Natural killer cell treated with Interleukin-12 subunit alpha and Interleukin-12 subunit beta and Interleukin-15 and Interleukin-18, amount 100 ng/mL, for 72 hours (primary cell): ENCODE results near the gene CBX6. TPM values are rescaled to one million over a fixed set of nuclear protein-coding genes. Genes with fewer than 3 reads are reported as not detected.
"Not testable (repeated sequence)": the region's sequence is repeated elsewhere in the genome, so short reads cannot be mapped to it uniquely, and the experiment has no call there.

Source experiments
- ATAC-seq, 2 donors: fragments of 150-1000 bp; cut with Tn5 transposase in 1 of 2; sonication (Bioruptor Pico), chemical (Tn5 transposase) in 1 of 2; 2 replicates each; pipeline ENCODE4 v1.10.0; 2021
- DNase-seq: peaks from one replicate; pipeline ENCODE4 v3.0.0; 2022; ENCODE audit warnings: low spot score
- H3K27ac Mint-ChIP-seq, 2 donors: 1 replicate in 1 of 2; 2 replicates in 1 of 2; pipeline ENCODE4 v1.8.0; 2022; ENCODE audit warnings: mixed read lengths in 2 of 2, mild to moderate bottlenecking in 1 of 2, moderate library complexity in 1 of 2
- H3K27me3 Mint-ChIP-seq, 2 donors: 1 replicate in 1 of 2; 2 replicates in 1 of 2; pipeline ENCODE4 v1.8.0; 2022; ENCODE audit warnings: mixed read lengths in 2 of 2
- H3K36me3 Mint-ChIP-seq: one replicate; pipeline ENCODE4 v1.8.0; 2022; ENCODE audit warnings: mixed read lengths
- H3K4me1 Mint-ChIP-seq, 2 donors: 1 replicate in 1 of 2; 2 replicates in 1 of 2; pipeline ENCODE4 v1.8.0; 2022; ENCODE audit warnings: low read depth in 2 of 2, mixed read lengths in 2 of 2, mild to moderate bottlenecking in 1 of 2
- H3K4me3 Mint-ChIP-seq: one replicate; pipeline ENCODE4 v1.8.0; 2022; ENCODE audit warnings: mixed read lengths
- H3K9me3 Mint-ChIP-seq: 2 replicates; pipeline ENCODE4 v1.8.0; 2022; ENCODE audit warnings: mixed read lengths
- total RNA-seq, 2 donors: library from RNA; stranded (reverse); gene quantifications; one replicate each; pipeline ENCODE4 v1.2.3, GENCODE V29; 2022

CBX6 gene
- total RNA-seq, 2 donors from 2014 or later: 95.2 to 137 TPM

DNA sequence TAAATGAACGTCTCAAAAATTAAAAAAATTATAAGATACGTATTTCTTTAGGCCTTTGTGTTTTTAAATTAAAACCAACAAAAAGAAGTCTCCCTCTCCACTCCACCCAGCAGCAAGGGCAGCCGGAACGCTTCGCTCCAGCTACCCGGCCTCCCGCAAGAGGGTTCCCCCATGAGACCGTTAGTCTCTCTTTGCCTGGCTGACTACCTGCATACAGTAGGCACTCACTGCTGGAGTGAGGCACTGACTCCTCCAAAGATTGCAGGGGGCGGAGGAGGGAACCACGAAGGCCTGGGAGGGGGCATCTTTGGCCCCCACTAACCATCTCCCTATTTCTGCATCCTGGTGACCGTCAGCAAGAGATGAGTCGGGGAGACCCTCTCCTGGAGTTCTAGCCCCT is 10.1 kb downstream of the CBX6 start:
- no peak for ATAC-seq
- Mint-ChIP-seq H3K4me1 (peaks cover 5 to 7% of the 10 kb centered on the region in 2 donors), H3K4me3 (no peak overlapping the region), H3K36me3 (no peaks in the 10 kb centered on the region), H3K9me3 (no peaks in the 10 kb centered on the region), H3K27me3 (no peaks in the 10 kb centered on the region), H3K27ac (no peak overlapping the region)
- peak; percentile 3 for DNase-seq

DNA sequence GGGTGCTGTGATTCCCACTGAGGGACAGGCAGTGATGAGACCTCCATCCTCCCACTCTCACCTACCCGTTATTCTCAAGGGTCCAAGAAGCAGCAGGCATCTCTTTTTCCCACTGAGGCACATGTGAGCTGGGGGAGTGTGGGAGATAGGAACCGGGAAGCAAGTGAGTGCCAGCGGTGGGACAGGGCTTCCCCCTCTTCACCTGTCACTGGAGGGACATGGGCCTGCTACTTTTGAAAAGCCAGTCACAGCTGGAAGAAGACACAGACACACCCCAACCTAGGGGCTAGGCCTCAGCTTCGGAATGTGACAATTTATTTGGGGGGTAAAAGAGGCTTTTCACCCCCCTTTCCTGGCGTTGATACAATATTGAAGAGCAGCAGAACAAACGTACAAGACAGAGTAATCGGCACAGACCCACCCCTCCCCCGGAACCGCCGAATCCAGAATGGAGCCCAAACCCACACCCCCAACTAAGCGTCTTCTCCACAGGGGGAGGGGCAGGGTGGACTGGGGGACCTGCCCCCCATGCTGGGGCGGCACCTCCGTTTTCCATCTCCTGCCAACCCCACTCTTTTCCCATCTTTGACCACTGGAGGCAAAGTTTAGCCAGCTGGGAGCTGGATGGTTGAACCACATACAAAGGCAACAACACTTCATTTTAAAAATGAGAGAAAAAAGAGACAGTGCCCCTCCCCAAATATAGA is 10.7 kb downstream of the CBX6 start:
- Mint-ChIP-seq H3K27ac (no peak overlapping the region), H3K9me3 (no peaks in the 10 kb centered on the region), H3K27me3 (no peaks in the 10 kb centered on the region), H3K4me1 (peaks cover 5 to 7% of the 10 kb centered on the region in 2 donors), H3K4me3 (no peak overlapping the region), H3K36me3 (no peaks in the 10 kb centered on the region)
- DNase-seq (no peak), ATAC-seq (no peak)

DNA sequence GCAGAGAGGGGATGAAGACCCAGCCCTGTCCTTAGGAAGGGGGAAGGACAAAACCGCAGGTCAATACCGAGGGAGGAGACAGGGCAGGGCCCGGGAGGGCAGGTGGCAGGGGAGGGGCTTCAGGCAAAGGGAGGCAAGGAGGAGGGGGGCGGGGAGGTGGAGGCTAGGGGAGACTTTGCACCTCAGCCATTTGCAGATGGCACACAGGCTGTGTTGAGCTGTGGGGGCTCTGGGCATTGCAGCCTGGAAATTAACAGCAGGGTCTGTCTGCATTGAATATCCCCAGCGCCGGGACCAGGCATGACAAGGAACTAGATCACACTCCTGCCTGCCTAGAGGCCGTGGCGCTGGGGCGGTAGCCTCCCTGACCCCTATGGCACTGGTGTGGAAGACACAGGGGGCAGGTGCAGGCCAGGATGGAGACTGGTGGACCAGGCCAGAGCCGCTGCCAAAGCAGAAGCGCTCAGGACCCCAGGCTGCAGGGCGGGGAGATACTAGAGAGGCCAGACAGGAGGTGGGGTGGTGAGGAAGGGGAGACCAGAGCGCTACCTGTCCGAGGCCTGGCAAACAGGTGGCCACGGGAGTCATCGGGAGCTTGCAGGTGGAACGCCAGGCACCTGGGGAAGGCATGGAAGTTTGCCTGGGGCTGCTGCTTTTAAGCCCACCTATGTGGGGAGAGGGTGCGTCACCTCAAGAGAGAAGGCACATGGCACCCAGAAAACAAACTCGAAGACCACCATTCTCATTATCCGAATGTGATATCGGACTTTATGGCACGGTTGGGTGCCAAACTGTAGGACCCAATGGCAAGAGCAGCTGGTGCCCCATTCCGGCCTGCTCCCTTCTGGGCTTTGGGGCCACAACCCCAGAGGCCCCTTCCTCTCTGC is 11.5 kb downstream of the CBX6 start:
- DNase-seq (no peak), ATAC-seq (peak in 1 of 2 donors; percentile 25)
- Mint-ChIP-seq H3K36me3 (no peaks in the 10 kb centered on the region), H3K27me3 (no peaks in the 10 kb centered on the region), H3K9me3 (no peaks in the 10 kb centered on the region), H3K4me3 (no peak overlapping the region), H3K27ac (no peak overlapping the region), H3K4me1 (peaks cover 5 to 7% of the 10 kb centered on the region in 2 donors)

DNA sequence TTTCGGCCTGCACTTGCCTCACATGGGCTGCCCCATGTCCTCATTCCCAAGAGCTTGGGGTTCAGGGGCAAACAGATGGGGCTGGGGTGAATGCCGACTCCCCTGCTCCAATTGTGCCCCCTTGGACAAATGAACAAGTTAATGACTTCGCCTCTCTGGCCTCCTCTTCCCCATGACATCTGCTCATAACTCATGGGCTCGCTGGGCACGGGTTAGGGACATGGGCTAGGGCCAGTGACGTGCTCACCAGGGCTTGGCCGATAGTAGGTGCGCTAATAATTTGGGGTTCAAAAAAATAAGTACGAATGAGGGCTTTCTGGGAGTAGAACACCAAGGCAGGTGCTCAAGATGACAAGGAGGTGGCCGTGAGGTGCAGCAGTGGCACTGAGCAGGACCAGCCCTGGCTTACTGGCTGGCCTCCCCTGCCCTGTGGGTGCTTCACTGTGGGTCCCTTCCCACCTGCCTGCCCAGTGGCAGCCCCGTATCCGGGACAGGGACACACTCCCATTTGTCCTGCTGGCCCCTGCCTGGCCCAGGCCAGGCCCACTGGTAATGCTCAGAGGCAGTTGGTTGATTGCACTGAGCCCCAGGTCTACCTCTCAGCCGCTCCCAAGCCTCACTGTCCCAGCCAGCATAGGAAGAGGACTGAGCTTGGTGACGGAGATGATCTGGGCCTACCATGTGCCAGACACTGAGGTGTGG is 12.3 kb downstream of the CBX6 start:
- Mint-ChIP-seq H3K36me3 (no peaks in the 10 kb centered on the region), H3K9me3 (no peaks in the 10 kb centered on the region), H3K27ac (no peak overlapping the region), H3K27me3 (no peaks in the 10 kb centered on the region), H3K4me3 (no peak overlapping the region), H3K4me1 (peaks cover 5 to 7% of the 10 kb centered on the region in 2 donors)
- DNase-seq (no peak), ATAC-seq (peak; percentile 14 to 52)

DNA sequence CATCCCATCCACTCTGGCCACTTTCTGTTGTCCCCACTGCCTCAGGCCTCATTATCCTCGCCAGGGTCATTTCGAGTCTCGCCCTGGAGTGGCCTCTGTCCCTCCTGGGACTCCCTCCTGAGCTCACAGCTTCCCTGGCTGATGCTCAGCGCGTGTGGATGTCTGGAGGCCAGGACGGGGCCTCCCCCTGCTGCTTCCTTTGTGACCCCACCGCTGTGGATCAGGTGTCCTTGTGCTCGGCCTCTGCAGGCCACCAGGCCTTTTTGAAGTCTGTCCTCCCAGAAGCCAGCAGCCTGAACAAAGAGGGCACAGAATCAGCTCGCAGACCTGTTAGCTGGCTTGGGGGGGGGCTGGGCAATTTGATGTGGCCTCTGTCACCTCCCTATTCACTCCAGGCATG is 13.5 kb downstream of the CBX6 start:
- H3K36me3 Mint-ChIP-seq: no peaks in the 10 kb centered on the region
- no peak overlapping the region for H3K4me3 Mint-ChIP-seq
- H3K27me3 Mint-ChIP-seq: no peaks in the 10 kb centered on the region
- no peak overlapping the region for H3K27ac Mint-ChIP-seq
- H3K9me3 Mint-ChIP-seq: no peaks in the 10 kb centered on the region
- no peak for DNase-seq
- ATAC-seq: no peak
- peaks cover 0 to 5% of the 10 kb centered on the region in 2 donors for H3K4me1 Mint-ChIP-seq

DNA sequence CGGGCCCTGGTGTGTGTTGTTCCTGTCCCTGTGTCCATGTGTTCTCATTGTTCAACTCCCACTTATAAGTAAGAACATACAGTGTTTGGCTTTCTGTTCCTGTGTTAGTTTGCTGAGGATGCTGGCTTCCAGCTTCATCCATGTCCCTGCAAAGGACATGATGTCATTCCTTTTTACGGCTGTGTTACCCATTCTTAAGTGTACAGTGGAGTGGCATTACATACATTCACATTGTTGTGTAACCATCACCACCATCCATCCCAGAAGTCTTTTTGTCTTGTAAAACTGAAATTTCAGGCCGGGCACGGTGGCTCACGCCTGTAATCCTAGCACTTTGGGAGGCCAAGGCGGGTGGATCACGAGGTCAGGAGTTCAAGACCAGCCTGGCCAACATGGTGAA is 17.5 kb downstream of the CBX6 start:
- H3K27me3 Mint-ChIP-seq, H3K9me3 Mint-ChIP-seq, H3K36me3 Mint-ChIP-seq, H3K27ac Mint-ChIP-seq, ATAC-seq, DNase-seq, H3K4me3 Mint-ChIP-seq, H3K4me1 Mint-ChIP-seq: not testable (repeated sequence)

DNA sequence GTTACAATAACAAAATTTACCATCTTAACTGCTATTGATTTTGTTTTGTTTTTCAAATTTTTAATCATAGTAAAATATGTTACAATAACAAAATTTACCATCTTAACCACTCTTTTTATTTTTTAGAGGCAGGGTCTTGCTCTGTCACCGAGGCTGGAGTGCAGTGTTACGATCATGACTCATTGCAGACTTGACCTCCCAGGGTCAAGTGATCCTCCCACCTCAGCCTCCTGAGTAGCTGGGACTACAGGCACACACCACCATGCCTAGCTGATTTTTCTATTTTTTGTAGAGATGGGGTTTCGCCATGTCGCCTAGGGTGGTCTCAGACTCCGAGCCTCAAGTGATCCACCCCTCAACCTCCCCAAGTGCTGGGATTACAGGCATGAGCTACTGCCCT is 18.1 kb downstream of the CBX6 start:
- H3K27ac Mint-ChIP-seq, H3K27me3 Mint-ChIP-seq, H3K9me3 Mint-ChIP-seq, H3K4me3 Mint-ChIP-seq, H3K4me1 Mint-ChIP-seq, ATAC-seq, H3K36me3 Mint-ChIP-seq, DNase-seq: not testable (repeated sequence)

DNA sequence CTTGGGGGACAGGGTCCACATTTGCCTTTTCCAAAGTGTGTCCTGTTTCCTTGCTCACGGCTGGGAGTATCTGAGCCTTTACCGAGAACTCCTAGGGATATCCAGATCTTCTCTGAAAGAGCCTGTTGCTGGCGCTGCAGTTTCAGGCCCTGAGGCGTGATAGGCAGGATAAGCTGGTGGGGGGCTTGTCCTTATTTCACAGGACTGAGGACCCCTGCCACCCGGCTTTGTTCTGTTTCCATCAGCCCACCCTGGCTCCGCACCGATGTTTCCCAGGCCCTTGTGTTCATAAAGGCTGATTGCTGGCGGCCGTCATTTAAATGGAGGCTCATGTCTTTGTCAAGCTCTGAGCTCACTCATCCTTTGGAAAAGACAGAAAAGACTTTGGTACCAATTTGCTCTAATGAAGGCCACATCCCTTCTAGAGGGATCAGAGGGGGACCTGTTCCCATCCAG is 18.8 kb downstream of the CBX6 start:
- Mint-ChIP-seq H3K4me1 (no peaks in the 10 kb centered on the region), H3K27ac (no peak overlapping the region), H3K9me3 (no peaks in the 10 kb centered on the region), H3K27me3 (peaks cover 0 to 2% of the 10 kb centered on the region in 2 donors), H3K4me3 (no peak overlapping the region), H3K36me3 (no peaks in the 10 kb centered on the region)
- ATAC-seq (no peak), DNase-seq (no peak)

DNA sequence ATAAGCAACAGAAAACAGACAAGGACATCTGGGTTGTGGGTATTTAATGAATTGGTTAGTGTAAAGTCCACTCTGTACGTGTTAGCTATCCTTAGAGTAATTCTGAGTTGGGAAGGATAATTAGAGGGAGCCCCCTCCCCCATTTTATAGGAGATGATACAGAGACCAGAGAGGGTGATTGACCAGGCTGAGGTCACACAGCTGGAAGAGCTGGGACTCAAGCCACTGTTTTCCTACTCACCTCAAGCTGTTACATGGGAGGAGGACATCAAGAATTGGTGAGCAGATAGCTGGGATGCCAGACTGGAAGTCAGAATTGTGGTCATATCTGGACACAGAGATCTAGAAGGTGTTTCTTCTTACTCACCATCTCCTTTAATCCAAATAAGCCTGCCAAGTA is 19.5 kb downstream of the CBX6 start:
- Mint-ChIP-seq H3K27me3 (peaks cover 0 to 2% of the 10 kb centered on the region in 2 donors), H3K4me3 (no peak overlapping the region), H3K36me3 (no peaks in the 10 kb centered on the region), H3K27ac (no peak overlapping the region), H3K4me1 (no peaks in the 10 kb centered on the region), H3K9me3 (no peaks in the 10 kb centered on the region)
- ATAC-seq (no peak), DNase-seq (no peak)

DNA sequence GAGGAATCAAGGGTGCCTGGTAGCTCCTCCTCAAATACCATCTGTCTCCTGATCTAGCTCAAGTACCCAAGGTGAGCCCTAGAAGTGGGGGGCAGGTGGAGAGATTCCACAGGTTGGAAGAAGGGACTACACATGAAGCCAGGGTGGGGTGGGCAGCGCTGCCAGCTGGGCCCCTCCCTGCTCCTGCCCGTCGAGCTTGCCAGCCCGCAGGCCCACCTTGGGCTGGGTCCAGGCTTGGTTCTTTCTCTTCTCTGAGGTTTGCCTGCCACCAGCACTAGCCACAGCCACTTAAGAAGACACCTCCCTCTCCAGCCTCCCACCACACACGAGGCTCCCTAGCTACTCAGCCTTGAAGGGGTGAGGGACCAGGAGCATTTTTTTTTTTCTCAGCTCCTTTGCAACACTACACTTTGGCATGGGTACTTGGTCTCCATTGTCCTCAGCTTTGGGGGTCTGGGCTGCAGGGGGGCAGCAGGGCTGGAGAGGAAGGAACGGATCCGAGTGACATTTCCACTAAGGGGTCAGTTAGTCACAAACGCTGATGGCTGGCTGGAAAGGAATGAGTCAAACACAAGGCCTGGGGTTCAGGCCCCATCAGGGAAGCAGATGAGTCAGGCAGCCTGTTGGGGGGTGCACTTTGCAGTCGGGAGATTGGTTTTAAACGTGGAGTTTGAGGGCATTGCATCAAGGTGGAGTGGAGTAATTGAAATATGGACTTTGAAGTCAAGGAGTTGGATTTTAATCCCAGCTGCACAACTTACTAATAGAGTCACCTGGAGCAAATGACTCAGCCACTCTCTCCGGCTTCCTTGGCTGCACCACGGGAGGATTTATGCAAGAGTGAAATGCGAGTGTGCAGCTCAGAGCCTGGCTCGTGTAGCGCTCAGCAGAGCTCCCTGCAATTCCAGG is 20.8 kb downstream of the CBX6 start:
- Mint-ChIP-seq H3K36me3 (no peaks in the 10 kb centered on the region), H3K4me1 (no peaks in the 10 kb centered on the region), H3K4me3 (no peak overlapping the region), H3K9me3 (no peaks in the 10 kb centered on the region), H3K27ac (no peak overlapping the region), H3K27me3 (peaks cover 5 to 8% of the 10 kb centered on the region in 2 donors)
- ATAC-seq (no peak), DNase-seq (no peak)

DNA sequence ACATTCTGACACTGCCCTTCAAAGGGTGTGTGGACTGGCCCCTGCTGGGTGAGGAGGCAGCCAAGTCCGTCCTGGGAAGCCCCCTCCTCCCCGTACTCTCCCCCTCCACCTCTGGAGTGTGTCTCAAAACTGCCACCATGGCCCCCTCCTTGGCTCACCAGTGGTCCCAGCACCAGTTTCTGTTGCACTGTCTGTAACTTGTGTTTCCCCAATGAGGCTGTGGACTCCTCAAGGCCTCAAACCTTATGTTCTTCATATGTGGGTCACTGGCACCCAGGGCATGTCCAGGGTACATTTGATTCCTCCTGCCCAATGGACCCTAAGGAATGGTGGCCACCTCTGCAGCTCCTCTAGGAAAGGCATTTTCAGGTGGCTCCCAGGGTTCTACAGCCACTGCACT is 21.6 kb downstream of the CBX6 start:
- ATAC-seq (no peak), DNase-seq (no peak)
- Mint-ChIP-seq H3K9me3 (no peaks in the 10 kb centered on the region), H3K27me3 (peaks cover 5 to 8% of the 10 kb centered on the region in 2 donors), H3K27ac (no peak overlapping the region), H3K4me3 (no peak overlapping the region), H3K4me1 (no peaks in the 10 kb centered on the region), H3K36me3 (no peaks in the 10 kb centered on the region)

DNA sequence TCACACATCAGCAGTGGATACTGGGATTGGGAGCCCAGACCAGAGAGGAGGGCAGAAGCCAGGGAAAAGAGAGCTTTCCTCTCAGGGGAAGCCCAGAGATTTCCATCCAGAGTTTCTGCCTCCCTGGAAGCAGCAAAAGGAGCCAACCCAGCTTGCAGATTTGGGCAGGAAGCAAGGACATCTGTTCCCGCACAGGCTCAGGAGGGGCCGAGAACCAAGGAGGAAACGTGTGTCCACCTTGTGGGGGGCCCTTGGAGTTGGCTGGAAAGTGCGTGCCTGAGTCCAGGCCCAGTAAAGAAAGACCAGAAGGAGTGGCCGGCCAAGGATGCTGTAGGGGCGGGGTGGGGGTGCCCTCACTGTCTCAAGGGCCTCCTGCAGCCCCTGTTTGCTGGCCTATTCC is 22.2 kb downstream of the CBX6 start:
- no peaks in the 10 kb centered on the region for H3K4me1 Mint-ChIP-seq

DNA sequence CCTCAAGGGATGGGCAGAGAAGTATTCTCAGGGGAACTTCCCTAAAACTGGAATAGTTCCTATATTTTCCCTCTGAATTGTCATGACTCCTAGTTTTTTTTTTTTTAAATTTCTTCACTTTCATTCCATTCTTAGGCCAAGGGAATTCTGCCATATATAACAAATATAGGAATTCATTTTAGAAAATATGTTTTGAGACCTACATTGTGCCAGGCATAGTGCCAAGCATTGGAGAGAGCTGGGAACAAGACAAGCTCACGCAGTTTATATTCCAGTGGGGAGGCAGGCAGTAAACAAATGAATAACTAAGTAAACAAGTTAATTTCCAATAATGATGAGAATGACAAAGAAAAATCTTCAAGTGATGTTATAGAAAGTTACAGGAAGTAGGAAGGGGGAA is 25.6 kb downstream of the CBX6 start:
- Mint-ChIP-seq H3K27me3 (peaks cover 13 to 16% of the 10 kb centered on the region in 2 donors), H3K36me3 (no peaks in the 10 kb centered on the region), H3K9me3 (no peaks in the 10 kb centered on the region), H3K4me1 (peaks cover 0 to 11% of the 10 kb centered on the region in 2 donors), H3K4me3 (no peak overlapping the region), H3K27ac (no peak overlapping the region)
- no peak for ATAC-seq
- DNase-seq: no peak

More for the DNA sequence above, 22.2 kb downstream of the CBX6 start:
- ATAC-seq: no peak
- H3K27ac Mint-ChIP-seq: no peak overlapping the region
- H3K9me3 Mint-ChIP-seq: no peaks in the 10 kb centered on the region
- peaks cover 5 to 8% of the 10 kb centered on the region in 2 donors for H3K27me3 Mint-ChIP-seq
- DNase-seq: no peak
- H3K4me3 Mint-ChIP-seq: no peak overlapping the region
- H3K36me3 Mint-ChIP-seq: no peaks in the 10 kb centered on the region
